Endometrial microvascular endothelial cells (primary cell): ENCODE results near the gene MAS1L. TPM values are rescaled to one million over a fixed set of nuclear protein-coding genes. Genes with fewer than 3 reads are reported as not detected.

Experiments used
- in situ Hi-C: cut with HindIII; loops from 2 replicates; pipeline ENCODE4 v1.10.0; 2017; ENCODE audit warnings: low sequenced_read_pairs, low pct_unique_long_range_greater_than_20kb; ENCODE audit errors: inconsistent ontology term
- total RNA-seq: library from RNA; depleted of rRNA; stranded (reverse); fragments of >200 nt; gene quantifications from one replicate; pipeline ENCODE4 v1.2.3, GENCODE V29; 2015; ENCODE audit errors: inconsistent ontology term

The MAS1L gene
- total RNA-seq, 1 donor from 2014 or later, result not detected

GRCh38 chr6:29517245-29517644 is 29.5 kb upstream of the MAS1L start:
- in situ Hi-C loops, result no loop called here

DNA sequence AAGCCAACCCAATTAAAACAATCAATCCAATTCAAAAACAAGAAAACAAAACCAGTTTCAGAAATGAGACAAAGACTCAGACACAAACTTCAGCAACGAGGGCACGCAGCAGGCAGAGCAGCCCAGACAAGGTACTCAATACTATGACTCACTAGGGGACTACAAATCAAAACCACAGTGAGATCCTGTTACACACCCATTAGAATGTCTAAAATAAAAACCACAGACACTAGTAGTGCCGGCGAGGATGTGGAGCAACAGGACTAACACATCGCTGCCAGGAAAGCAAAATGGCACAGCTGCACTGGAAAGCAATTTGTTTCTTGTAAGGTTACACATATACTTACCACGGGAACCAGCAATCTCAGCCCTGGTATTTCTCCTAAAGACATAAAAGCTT is 28.4 kb upstream of the MAS1L start:
- in situ Hi-C loops, result no loop called here

DNA sequence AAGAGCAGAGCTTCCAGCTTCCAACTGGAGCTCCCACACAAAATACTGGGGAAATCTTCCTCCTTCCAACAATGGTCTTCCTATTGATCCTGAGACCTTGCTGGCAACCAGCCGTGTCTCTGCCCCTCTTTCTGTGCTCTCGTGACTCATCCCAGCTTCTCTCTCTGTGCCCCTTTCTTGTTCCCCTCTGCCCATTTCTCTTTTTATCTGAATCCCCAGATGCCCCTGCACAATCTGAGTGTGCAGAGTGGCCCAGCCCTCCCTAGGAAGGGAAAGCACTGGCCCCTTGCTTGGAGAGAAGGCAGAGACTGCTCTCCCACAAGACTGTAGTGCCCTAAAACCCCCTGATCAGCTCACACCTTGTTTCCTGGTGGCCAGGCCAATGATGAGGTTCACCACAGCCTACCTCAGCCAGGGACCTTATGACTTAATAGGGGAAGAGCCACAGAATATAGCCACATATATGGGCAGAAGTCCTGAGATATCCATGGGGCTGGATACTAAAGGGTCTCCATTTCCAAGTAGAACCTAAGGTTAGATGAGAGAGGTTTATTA is 23.1 kb upstream of the MAS1L start:
- in situ Hi-C loops, result no loop called here

GRCh38 chr6:29510202-29510601 is 22.4 kb upstream of the MAS1L start:
- in situ Hi-C loops, result no loop called here

DNA sequence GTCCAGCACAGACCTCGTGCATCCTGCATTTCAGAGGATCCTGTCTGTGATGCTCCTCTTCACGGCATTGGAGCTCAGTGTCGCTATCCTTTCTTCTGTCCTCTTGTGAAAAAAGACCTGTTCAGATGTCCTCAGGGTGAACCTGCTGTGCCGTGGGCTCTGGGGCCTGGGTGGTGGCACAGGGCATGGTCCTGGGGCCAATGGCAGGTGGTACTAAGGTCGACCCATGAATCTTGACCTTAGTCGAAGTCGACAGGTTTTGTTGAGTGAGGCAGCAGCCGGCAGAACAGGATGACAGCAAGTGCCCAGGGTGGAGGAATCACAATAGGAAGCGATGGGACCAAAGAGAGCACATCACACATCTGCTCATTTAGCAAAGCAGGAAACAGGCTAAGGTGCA is 22.0 kb upstream of the MAS1L start:
- in situ Hi-C loops, result no loop called here

DNA sequence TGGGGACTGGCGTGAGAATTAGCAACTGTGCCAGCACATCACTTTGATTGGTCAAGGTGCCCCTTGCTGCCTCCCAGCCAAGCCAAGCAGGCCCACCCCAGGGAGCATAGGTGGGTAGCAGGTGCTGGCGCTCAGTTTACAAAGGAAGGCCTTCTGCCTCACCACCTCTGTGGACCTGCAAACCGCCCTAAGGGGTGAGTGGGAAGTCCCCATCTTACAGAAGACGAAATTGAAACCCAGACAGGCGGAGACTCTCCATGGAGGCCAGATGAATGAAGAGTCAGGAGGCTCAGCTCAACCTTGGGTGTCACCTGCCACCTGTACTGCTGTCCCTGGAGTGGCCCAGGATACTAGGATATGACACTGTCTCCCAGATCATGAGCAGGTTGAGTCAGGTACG is 21.5 kb upstream of the MAS1L start:
- in situ Hi-C loops, result no loop called here

DNA sequence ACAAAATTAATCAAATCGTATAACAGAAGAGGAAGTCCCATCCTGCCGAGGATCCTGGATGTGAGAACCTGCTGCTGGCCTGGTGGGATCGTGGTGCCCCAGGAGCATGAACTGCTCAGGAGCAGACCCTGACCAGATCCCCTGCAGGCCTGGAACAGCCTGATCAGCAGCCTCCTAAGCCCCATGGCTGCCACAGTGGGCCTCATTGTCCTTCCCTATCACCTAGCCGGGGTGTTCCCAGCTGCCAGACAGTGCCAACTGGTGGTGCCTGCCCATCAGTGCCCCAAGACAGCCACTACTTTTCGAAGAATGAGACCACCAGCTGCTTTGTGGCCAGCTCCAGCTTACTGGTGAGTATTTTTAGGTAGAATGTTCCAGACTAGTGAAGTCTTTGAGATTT is 19.6 kb upstream of the MAS1L start:
- in situ Hi-C loops, result no loop called here

DNA sequence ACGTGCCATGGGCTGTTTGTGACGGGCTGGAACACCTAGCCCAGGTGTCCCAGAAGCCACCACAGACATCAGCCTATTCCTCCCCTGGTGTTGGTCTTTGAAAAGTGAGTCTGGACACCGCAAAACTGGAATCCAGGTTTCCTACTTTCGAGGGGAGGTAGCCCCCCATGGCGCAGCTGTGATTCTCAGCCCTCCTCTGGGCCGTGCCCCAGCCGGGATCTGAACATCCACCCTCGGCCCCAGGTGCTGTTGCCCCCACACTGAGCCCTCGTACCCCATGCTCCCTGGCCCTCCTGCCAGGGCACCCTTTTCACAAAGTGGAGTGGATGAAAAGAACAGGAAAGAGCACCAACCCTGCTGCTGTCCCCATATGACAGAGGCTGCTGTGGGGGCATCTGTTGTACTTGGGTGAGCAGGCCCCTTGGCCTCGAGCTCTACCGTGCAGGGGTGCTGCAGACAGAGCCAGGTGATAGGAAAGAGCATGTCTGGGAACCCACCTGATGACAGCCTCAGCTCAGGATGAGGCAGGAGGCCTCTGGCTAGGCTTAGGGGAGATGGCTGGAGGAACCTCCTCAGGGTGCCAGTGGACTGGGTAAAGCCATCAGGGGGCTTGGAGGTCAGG is 18.8 kb upstream of the MAS1L start:
- in situ Hi-C loops, result no loop called here

GRCh38 chr6:29505808-29506207 is 18.1 kb upstream of the MAS1L start:
- in situ Hi-C loops, result no loop called here

DNA sequence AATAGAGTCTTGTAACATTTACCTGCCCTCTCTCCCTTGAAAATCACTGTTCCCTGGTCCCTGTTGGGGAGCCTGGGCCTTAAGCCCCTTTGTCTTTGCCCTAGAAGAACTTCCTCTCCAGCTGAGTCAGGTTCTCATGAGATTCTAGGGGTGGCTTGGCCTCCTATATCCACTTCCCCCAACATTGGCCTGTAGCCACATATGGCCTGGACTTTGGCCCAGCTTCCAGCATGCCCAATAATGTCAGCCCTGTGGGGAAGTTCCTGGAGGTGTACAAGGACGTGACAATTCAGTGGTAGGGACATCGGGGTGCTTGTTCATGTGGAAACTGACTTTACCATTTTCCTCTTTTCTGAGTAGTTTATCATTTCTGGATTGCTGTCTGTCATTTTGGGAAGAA is 17.2 kb upstream of the MAS1L start:
- in situ Hi-C loops, result no loop called here

- in situ Hi-C loops, result no loop called here
Measured at GRCh38 chr6:29502597-29502996, 14.8 kb upstream of the MAS1L start.

GRCh38 chr6:29502181-29502580 is 14.4 kb upstream of the MAS1L start:
- in situ Hi-C loops, result no loop called here

- in situ Hi-C loops, result no loop called here
Measured at GRCh38 chr6:29501106-29501505, 13.3 kb upstream of the MAS1L start.

DNA sequence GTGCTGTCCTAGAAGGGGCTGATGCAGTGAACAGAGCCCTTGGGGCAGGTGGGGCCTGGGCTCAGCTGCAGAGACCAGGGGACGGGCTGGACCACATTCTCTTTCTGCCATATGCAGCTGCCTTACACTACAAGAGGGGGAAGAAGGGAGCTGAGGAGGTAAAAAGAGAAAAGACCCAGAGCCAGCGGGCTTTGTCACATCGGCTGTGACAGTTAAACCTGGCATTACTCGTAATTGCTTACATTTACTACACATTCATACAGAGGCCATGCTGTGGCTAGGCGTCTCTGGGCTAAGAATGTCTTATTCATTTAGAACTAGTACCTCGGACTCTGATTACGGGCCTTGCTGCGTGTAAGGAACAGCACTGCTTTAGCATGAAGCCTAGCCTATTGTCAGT is 12.8 kb upstream of the MAS1L start:
- in situ Hi-C loops, result no loop called here

- in situ Hi-C loops, result no loop called here
Measured at GRCh38 chr6:29499704-29500103, 11.9 kb upstream of the MAS1L start.

DNA sequence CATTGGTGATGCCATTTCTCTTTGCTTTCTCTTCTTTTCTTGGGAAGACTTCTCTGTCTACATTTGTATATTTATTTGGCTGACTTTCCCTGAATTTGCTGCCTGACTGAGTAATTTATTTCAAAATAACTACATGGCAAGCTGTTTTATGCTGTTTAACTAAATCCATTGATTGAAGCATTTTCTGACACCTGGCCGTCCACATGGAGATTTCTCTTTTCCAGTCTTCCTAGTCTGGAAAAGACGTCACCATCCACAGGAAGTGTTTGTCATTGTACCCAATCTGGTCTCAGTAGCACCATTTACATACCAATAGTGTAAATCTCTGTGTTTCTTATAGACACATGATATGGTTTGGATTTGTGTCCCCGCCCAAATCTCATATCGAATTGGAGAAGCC is 9.2 kb upstream of the MAS1L start:
- in situ Hi-C loops, result no loop called here

GRCh38 chr6:29495571-29495970 is 7.8 kb upstream of the MAS1L start:
- in situ Hi-C loops, result no loop called here

DNA sequence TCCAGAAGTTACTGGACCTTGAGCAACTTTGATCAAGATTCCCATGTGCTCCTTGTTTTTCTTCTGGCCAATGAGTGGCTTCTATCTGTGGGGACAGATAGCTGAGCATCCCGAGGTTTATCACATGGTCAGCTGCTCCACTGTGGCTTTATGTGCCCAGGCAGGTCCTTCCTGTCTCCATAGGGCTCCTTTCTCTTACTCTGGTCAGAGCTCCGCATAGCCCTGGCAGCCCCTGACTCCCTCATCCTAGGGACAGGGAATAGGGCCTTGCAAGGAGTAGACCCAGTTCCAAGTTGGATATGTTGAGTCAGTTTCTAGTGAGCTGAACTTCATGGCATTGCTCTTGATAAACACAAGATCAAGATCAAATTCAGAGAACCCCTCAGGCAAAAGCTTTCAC is 6.4 kb upstream of the MAS1L start:
- in situ Hi-C loops, result no loop called here

GRCh38 chr6:29493261-29493660 is 5.5 kb upstream of the MAS1L start:
- in situ Hi-C loops, result no loop called here

DNA sequence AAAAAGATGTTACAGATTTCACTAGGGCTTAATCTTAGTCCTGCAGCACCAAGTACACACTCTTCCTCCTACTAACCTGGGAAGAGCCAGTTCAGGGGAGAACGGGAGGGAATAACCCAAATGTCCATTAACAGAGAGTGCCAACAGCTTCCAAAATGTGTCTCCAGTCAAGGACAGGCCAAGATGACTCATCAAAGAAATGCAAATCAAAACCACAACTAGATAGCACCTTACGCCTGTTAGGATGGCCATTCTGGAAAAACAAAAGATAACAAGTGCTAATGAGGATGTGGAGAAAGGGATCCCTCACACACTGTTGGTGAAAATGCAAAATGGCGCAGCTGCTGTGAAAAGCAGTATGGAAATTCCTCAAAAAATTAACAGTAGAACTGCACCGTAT is 3.8 kb upstream of the MAS1L start:
- in situ Hi-C loops, result no loop called here

GRCh38 chr6:29490552-29490951 is 2.8 kb upstream of the MAS1L start:
- in situ Hi-C loops, result no loop called here
